ENCODE data around the gene CCBE1.

The CCBE1 gene

GRCh38 chr18:59651071-59651470 lies 46.2 kb downstream of the CCBE1 start:
- TF ChIP-seq POLR2AphosphoS5 (IDR thresholded peaks at IDR 0.05; ENCODE audit: low read depth, low read length), result no peak
- no peak for TF ChIP-seq SIN3A (IDR thresholded peaks at IDR 0.05; ENCODE audit: borderline replicate concordance, insufficient read depth, low read length)

- no peak for TF ChIP-seq TAF1 (IDR thresholded peaks at IDR 0.05; ENCODE audit: borderline replicate concordance, insufficient read depth, low read length)
- no peak for TF ChIP-seq FOXP2 (optimal IDR thresholded peaks at IDR 0.05; ENCODE audit: borderline replicate concordance, extremely low read depth, extremely low read length, insufficient read depth)
- TF ChIP-seq, protein P1, sequence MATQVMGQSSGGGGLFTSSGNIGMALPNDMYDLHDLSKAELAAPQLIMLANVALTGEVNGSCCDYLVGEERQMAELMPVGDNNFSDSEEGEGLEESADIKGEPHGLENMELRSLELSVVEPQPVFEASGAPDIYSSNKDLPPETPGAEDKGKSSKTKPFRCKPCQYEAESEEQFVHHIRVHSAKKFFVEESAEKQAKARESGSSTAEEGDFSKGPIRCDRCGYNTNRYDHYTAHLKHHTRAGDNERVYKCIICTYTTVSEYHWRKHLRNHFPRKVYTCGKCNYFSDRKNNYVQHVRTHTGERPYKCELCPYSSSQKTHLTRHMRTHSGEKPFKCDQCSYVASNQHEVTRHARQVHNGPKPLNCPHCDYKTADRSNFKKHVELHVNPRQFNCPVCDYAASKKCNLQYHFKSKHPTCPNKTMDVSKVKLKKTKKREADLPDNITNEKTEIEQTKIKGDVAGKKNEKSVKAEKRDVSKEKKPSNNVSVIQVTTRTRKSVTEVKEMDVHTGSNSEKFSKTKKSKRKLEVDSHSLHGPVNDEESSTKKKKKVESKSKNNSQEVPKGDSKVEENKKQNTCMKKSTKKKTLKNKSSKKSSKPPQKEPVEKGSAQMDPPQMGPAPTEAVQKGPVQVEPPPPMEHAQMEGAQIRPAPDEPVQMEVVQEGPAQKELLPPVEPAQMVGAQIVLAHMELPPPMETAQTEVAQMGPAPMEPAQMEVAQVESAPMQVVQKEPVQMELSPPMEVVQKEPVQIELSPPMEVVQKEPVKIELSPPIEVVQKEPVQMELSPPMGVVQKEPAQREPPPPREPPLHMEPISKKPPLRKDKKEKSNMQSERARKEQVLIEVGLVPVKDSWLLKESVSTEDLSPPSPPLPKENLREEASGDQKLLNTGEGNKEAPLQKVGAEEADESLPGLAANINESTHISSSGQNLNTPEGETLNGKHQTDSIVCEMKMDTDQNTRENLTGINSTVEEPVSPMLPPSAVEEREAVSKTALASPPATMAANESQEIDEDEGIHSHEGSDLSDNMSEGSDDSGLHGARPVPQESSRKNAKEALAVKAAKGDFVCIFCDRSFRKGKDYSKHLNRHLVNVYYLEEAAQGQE (IDR thresholded peaks at IDR 0.05; ENCODE audit: insufficient read depth in 1 of 2, low read depth in 2 of 2, low read length in 2 of 2), result no peak
- TF ChIP-seq SIN3A (IDR thresholded peaks at IDR 0.05; ENCODE audit: borderline replicate concordance, insufficient read depth, low read length), result no peak
- TF ChIP-seq POLR2AphosphoS5 (IDR thresholded peaks at IDR 0.05; ENCODE audit: low read depth, low read length), result no peak
Measured at GRCh38 chr18:59650266-59650820, 46.9 kb downstream of the CCBE1 start.

GRCh38 chr18:59649591-59649990 lies 47.6 kb downstream of the CCBE1 start:
- no peak for TF ChIP-seq POLR2AphosphoS5 (IDR thresholded peaks at IDR 0.05; ENCODE audit: low read depth, low read length)
- TF ChIP-seq FOXP2 (optimal IDR thresholded peaks at IDR 0.05; ENCODE audit: borderline replicate concordance, extremely low read depth, extremely low read length, insufficient read depth), result no peak
- TF ChIP-seq, protein P1 (IDR thresholded peaks at IDR 0.05; ENCODE audit: insufficient read depth in 1 of 2, low read depth in 2 of 2, low read length in 2 of 2), result no peak
- no peak for TF ChIP-seq TAF1 (IDR thresholded peaks at IDR 0.05; ENCODE audit: borderline replicate concordance, insufficient read depth, low read length)
- no peak for TF ChIP-seq SIN3A (IDR thresholded peaks at IDR 0.05; ENCODE audit: borderline replicate concordance, insufficient read depth, low read length)

- TF ChIP-seq POLR2AphosphoS5 (IDR thresholded peaks at IDR 0.05; ENCODE audit: low read depth, low read length) (no peak), FOXP2 (optimal IDR thresholded peaks at IDR 0.05; ENCODE audit: borderline replicate concordance, extremely low read depth, extremely low read length, insufficient read depth) (no peak), TAF1 (IDR thresholded peaks at IDR 0.05; ENCODE audit: borderline replicate concordance, insufficient read depth, low read length) (no peak), SIN3A (IDR thresholded peaks at IDR 0.05; ENCODE audit: borderline replicate concordance, insufficient read depth, low read length) (no peak)
- TF ChIP-seq, protein P1 (IDR thresholded peaks at IDR 0.05; ENCODE audit: insufficient read depth in 1 of 2, low read depth in 2 of 2, low read length in 2 of 2), result no peak
Measured at GRCh38 chr18:59646963-59647307, 50.3 kb downstream of the CCBE1 start.

DNA sequence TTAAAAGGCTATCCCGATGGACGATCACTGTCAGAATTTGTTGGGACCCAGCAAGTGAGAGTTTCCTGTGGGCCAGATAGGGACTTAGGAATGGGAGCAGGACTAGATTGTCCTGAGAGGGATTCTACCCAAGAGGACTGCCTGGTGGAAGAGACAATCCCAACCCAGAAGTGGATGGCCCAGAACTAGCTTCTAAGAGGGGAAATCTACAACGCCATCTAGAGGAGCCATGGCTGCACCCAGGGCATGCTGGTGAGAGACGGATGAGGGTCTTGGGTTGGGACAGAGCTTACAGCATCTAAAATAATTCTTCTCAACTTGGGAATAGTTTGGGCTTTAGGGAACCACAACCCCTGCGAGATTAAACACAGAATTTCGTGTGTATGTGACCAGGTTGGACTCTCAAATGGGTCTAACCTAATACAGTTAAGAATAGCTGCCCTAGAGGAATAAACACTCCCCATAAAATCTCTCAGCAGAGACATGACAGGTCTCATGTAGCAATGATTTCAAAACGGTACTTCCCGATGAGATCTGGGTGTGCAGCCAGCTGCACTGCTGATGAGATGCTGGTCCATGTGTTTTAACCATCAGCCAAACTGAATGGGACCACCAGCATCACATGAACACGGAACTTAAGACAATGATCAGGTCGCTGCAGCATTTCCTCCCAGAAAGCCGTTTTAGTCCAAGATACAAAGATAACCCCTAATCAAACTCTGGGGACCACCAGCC lies 50.8 kb downstream of the CCBE1 start:
- no peak for TF ChIP-seq SIN3A (IDR thresholded peaks at IDR 0.05; ENCODE audit: borderline replicate concordance, insufficient read depth, low read length)
- no peak for TF ChIP-seq TAF1 (IDR thresholded peaks at IDR 0.05; ENCODE audit: borderline replicate concordance, insufficient read depth, low read length)
- no peak for TF ChIP-seq POLR2AphosphoS5 (IDR thresholded peaks at IDR 0.05; ENCODE audit: low read depth, low read length)
- no peak for TF ChIP-seq FOXP2 (optimal IDR thresholded peaks at IDR 0.05; ENCODE audit: borderline replicate concordance, extremely low read depth, extremely low read length, insufficient read depth)
- TF ChIP-seq, protein P1 (IDR thresholded peaks at IDR 0.05; ENCODE audit: insufficient read depth in 1 of 2, low read depth in 2 of 2, low read length in 2 of 2), result no peak

All from PFSK-1 (cell line).